Peyer's patch (tissue), 4 donors: ENCODE measurements around the gene F3.

Experiments
- CTCF ChIP-seq, 6 experiments: fragments of 450-650 bp in 4 of 6; fragments of 200-600 bp in 2 of 6; sonication (generic) in 1 of 6; IDR thresholded peaks; one replicate each; pipeline ENCODE4 v1.5.1; 2017 to 2019; ENCODE audit warnings: antibody characterized with exemption in 6 of 6, mild to moderate bottlenecking in 3 of 6, moderate library complexity in 1 of 6
- POLR2A ChIP-seq, 2 donors: fragments of 450-650 bp; IDR thresholded peaks; one replicate each; pipeline ENCODE4 v1.5.1; 2017; ENCODE audit warnings: antibody characterized with exemption in 2 of 2, mild to moderate bottlenecking in 2 of 2, moderate library complexity in 2 of 2

DNA sequence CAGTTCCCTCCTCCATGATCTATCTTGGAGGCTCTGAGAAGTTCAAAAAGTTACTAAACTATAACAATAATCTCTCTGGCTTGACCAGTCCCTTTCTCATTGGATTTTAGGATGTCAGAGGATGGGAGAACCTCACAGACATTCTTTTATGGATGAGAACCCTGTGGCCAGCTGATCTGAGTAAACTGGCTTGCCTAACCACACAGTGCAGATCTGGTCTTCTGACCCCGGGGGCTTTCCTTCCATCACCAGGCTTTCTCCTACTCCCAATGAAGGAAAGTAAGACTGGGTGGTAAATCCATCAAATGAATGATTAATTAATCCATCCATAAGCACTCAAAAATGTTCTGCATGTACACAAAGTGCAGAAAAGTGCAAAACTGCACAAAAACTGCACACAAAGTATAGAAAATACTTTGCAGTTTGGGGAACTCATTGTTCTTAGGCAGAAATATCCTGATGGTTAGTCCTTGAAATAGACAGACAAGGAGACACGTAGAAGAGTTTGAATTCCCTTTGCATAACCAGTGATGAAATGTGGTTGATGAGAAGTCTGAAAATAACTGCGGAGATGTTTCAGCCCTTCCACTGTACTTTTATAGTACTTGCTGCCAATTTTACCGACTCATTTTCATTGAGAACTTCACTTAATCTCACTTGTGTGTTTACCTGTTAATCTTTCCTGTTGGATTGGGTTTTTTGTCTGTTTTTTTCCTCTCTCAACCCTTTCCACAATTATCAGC, 2.5 kb upstream of the F3 start:
- TF ChIP-seq CTCF (IDR thresholded peaks at IDR 0.05), result no peak
- TF ChIP-seq POLR2A (IDR thresholded peaks at IDR 0.05), result no peak
